ENCODE data around the gene SCGN.

The SCGN gene

GRCh38 chr6:25652007-25652515, at the start of gene SCGN:
SCGN (plus strand) TSS chr6:25652215; CDS start chr6:25652404, 189 bp downstream.
- peak; percentile 31 for DNase-seq

- DNase-seq = no peak
Observed at GRCh38 chr6:25602674-25602982, 49.4 kb upstream of the SCGN start.

- DNase-seq = no peak
Observed at GRCh38 chr6:25603251-25603650, 48.8 kb upstream of the SCGN start.

GRCh38 chr6:25606151-25606550, 45.9 kb upstream of the SCGN start:
- DNase-seq = no peak

- DNase-seq = no peak
Observed at GRCh38 chr6:25608558-25609174, 43.3 kb upstream of the SCGN start.

GRCh38 chr6:25612666-25613065, 39.3 kb upstream of the SCGN start:
- no peak for DNase-seq

GRCh38 chr6:25613415-25613814, 38.6 kb upstream of the SCGN start:
- DNase-seq = no peak

GRCh38 chr6:25614052-25614451, 38.0 kb upstream of the SCGN start:
- no peak for DNase-seq

- DNase-seq = no peak
Observed at GRCh38 chr6:25615471-25615870, 36.5 kb upstream of the SCGN start.

- DNase-seq = no peak
Observed at GRCh38 chr6:25617997-25618396, 34.0 kb upstream of the SCGN start.

- DNase-seq = no peak
Observed at GRCh38 chr6:25619217-25619616, 32.8 kb upstream of the SCGN start.

GRCh38 chr6:25620391-25620790, 31.6 kb upstream of the SCGN start:
- DNase-seq = no peak

- DNase-seq = no peak
Observed at GRCh38 chr6:25623065-25623464, 28.9 kb upstream of the SCGN start.

- peak; percentile 18 for DNase-seq
Observed at GRCh38 chr6:25623879-25624278, 28.1 kb upstream of the SCGN start.

GRCh38 chr6:25627001-25627400, 25.0 kb upstream of the SCGN start:
- no peak for DNase-seq

- no peak for DNase-seq
Observed at GRCh38 chr6:25628471-25629197, 23.4 kb upstream of the SCGN start.

GRCh38 chr6:25629198-25629576, 22.8 kb upstream of the SCGN start:
- no peak for DNase-seq

- no peak for DNase-seq
Observed at GRCh38 chr6:25630508-25631278, 21.3 kb upstream of the SCGN start.

GRCh38 chr6:25635886-25636317, 16.1 kb upstream of the SCGN start:
- DNase-seq = no peak

GRCh38 chr6:25637211-25637610, 14.8 kb upstream of the SCGN start:
- DNase-seq = no peak

GRCh38 chr6:25637960-25638434, 14.0 kb upstream of the SCGN start:
- DNase-seq = peak; percentile 39

- DNase-seq = no peak
Observed at GRCh38 chr6:25639653-25640052, 12.4 kb upstream of the SCGN start.

- DNase-seq = no peak
Observed at GRCh38 chr6:25640446-25640845, 11.6 kb upstream of the SCGN start.

- DNase-seq = no peak
Observed at GRCh38 chr6:25640891-25641290, 11.1 kb upstream of the SCGN start.

All from RPMI8226 (cell line).